LoVo (cell line): ENCODE results near the gene PPP6R2.
A peak's percentile ranks its signal among the peaks of the same experiment; 100 is the strongest.
"Not testable (repeated sequence)": the region's sequence is repeated elsewhere in the genome, so short reads cannot be mapped to it uniquely, and the experiment has no call there.

ENCODE experiments used
- DNase-seq: peaks from one replicate; pipeline ENCODE4 v3.0.0-alpha.2; 2016; ENCODE audit warnings: low spot score

The PPP6R2 gene

DNA sequence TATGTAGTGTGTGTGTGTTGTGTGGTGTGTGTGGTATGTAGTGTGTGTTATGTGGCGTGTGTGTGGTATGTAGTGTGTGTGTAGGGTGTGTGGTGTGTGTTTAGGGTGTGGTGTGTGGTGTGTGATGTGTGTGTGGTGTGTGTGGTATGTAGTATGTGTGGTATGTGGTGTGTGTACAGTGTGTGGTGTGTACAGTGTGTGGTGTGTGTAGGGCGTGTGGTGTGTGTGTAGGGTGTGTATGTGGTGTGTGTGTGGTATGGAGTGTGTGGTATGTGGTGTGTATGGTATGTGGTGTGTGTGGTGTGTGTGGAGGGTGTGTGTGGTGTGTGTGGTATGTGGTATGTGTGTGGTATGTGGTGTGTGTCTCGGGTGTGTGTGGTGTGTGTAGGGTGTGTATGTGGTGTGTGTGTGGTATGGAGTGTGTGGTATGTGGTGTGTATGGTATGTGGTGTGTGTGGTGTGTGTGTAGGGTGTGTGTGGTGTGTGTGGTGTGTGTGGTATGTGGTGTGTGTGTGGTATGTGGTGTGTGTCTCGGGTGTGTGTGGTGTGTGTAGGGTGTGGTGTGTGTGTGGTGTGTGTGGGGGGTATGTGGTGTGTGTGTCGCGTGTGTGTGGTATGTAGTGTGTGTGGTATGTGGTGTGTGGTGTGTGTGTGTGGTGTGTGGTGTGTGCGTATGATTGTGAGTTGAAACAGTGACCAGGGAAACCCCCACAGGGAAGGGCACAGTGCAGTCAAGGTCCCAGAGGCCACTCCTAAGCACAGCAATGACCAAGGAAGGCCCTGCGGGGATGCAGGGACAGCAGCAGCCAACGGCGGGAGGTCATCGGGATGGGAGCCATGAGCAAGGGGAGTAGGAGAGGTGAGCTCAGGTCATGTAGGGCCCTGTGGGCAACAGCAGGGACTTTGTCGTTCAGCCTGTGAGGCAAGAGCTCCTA lies 2.9 kb upstream of the PPP6R2 start:
- no peak for DNase-seq

DNA sequence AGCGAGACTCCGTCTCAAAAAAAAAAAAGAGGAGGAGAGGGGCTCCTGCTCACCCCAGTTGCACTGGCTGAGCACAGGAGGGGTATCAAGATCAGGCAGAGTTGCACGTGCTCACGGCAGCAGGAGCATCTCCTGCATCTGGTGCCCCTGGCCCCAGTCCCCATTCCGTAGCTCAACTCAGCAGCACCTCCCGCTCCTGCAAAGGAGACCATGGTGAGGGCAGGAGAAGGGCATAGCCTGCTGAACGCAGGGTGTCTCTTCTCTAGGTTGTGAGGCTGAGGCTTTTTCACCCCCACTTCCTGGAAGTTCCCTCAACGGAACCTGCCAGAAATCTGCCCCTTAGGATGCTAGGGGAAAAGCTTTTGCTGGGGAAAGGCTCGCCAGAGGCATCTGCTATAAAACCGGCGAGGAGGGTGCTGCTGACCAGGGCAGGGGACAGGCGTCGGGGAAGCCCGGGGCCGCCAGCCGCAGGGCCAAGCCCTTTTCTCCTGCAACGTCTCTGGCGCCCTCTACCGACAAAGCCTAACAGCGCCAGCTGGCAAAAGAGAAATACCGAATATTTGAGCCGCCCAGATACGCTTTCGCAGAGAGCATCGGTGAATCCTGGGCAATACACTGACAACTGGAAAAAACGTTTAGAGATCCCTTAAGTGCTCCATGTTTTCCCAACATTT lies 1.0 kb upstream of the PPP6R2 start:
- peak; percentile 89 for DNase-seq

DNA sequence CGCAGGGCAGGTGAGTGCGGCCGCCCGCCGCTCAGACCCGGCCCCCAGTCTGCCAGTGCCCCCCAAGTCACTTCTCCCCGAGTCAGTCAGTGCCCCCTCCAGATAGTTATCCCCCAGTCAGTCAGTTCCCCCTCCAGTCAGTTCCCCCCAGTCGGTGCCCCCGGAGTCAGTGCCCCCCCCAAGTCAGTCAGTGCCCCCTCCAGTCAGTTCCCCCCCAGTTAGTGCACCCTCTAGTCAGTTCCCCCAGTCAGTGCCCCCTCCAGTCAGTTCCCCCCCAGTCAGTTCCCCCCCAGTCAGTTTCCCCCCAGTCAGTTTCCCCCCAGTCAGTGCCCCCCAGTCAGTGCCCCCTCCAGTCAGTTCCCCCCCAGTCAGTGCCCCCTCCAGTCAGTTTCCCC lies 411 bp downstream of the PPP6R2 start:
- no peak for DNase-seq

DNA sequence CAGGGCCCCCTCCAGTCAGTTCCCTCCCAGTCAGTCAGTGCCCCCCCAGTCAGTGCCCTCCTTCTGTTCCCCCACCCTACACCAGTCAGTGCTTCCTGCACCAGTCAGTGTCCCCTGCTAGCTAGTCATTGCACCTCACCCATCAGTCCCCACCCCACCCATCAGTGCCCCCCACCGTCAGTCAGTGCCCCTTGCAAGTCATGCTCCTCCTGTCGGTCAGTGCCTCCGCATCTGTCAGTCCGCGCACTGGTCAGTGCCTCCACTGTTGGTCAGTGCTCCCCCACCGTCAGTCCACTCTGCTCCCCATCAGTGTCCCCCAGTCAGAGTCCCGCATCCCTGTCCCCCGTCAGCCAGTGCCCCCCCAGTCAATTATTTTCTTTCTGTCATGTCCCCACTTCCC lies 3.3 kb downstream of the PPP6R2 start:
- no peak for DNase-seq

DNA sequence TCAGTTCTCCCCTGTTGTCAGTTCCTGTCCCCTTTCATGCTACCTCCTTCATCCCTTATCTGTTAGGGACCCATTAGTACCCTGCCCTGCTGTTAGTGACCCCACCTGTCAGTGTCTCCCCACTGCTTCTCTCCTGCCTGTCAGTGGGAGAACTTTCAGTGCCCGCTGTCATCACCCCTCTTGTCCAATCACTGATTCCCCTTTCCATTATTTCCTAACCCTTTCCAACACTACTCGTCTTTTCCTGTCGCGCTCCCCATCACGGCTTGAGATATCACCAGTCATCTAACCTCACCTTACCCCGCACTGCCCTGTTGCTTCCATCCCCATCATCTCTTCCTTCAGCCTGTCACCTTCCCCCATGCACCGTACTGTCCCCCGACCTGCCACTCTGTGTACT lies 4.0 kb downstream of the PPP6R2 start:
- DNase-seq, result no peak

DNA sequence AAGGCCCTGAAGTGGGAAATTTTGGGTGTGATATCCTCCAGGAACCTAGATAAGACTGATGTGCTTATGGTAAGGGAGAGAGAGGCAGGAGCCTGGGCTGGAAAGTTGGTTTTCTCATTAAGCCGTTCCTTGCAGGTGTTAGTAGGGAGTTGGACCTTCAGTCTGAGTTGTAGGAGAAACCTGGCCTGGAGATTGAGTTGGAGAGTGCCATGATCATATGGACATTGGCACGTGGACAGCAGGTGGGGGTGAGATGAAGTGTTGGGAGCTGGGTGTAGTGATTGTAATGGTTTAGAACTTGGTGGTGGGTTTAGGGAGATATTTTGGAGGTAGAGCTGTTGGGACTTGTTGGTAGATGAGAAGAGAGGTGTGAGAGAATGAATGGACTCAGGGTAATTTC lies 4.9 kb downstream of the PPP6R2 start:
- DNase-seq, result no peak

DNA sequence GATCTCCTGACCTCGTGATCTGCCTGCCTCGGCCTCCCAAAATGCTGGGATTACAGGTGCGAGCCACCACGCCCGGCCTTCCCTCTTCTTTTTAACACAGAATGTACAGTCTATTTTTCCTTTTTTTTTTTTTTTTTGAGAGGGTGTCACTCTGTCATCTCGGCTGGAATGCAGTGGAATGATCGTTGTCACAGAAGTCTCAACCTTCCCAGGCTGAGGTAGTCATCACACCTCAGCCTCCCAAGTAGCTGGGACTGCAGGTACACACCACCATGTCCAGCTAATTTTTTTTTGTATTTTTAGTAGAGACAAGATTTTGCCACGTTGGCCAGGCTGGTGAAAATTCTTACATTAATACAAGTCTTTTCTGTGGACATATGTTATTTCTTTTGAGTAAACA lies 13.1 kb downstream of the PPP6R2 start:
- DNase-seq, result no peak

DNA sequence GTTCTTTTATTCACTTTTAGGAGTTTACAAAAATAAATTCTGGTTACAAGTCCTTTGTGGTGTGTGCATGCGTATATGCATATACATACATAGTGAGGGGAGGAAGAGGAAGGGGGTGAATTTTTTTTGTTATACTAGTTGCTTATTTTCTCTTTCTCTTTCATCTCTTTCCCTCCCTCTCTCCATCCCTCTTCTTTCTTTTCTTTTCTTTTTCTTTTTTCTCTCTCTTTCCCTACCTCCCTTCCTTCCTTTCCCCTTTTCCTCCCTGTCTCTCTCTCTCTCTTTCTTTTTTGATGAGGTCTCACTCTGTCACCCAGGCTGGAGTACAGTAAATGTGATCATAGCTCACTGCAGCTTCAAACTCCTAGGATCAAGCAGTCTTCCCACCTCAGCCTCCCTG lies 14.1 kb downstream of the PPP6R2 start:
- no peak for DNase-seq

DNA sequence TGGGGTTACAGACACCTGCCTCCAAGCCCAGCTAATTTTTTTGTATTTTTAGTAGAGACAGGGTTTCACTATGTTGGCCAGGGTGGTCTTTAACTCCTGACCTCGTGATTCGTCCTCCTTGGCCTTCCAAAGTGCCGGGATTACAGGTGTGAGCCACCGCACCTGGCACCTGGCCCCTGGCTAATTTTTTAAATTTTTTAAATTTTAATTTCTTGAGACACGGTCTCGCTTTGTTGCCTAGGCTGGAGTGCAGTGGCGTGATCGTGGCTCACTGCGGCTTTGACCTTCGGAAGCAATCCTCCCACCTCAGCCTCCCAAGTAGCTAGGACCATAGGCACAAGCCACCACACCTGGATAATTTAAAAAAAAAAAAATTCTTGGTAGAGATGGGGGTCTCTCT lies 14.6 kb downstream of the PPP6R2 start:
- no peak for DNase-seq

DNA sequence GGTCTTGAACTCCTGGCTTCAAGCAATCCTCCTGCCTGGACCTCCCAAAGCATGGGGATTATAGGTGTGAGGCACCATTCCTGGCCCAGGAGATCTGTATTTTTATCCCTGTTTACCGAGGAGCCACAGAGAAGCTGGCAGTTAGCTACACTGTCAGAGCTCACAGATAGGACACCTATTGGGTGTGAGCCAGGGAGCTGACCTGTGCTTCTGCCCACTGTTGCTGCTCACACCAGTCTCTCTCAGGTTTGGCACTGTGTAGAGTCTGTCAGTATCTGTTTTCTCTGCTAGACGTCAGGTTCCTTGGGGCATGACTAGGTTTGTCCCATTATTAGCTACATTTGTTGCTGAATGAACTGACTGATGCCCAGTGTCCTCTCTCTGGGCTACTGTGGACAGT lies 17.5 kb downstream of the PPP6R2 start:
- DNase-seq, result no peak

DNA sequence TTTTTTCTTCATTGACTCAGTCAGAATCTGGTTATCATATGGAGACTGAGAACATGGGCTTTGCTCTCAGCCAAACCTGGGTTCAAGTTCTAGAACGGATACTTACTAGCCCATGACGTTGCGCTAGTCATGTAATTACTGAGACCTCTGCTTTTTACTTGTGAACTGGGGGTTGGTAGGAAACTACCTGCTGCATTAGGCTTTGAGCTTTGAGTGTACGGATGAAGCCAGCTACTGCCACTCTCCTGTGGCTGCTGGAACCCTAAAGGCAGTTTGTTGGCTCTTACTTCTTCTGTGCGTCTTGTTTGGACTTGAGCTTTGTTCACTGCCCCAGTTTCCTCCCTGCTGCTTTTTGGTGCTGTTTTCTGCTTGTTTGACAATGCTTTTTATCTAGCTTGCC lies 18.1 kb downstream of the PPP6R2 start:
- DNase-seq, result no peak

DNA sequence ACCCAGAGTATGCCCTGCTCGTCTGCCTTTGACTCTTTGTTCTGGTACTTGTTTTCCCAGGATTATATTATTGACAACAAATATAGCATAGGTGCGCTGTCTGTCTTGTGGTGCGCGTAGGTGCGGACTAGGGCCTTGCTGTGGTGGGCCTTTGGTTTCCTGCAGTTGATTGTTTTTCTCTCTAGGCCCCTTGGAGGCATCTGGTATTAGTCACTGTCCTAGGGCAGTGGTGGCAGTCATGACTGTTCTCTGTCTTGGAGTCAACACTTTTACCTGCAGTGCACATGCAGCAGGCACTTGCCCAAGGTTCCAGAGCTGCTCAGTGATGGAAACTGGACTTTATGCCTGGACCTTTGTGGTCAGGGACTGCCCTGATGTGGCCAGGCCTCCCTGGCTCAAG lies 18.6 kb downstream of the PPP6R2 start:
- no peak for DNase-seq

DNA sequence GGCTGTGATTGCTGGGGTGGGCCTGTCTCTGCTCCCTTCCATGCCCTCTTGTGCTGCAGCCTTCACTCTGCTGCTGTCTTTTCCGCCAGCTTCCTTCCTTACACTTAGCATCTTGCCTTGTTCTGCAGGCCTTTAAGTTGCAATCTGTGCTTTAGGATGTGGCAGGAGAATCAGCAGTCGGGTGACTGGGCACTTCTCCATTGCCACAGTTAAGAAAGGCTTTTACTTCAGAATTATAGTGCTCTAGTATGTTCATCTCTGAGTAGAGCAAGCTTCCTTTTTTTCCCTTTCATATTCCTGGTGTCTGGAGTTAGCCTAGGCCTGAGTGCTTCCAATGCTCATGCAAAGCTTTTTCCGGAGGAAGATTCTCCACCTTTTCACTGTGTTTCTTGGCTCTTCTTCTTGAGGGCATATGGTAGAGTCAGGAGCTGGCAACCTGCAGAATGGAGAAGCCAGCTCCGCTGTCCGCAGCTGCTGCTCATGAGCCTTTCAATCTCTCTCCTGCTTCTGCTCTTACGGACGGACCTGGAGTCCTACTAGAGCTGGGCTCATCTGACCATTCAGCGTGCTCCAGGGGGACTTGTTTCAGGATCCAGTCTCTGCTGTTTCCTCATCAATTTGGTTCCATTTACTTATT lies 20.2 kb downstream of the PPP6R2 start:
- DNase-seq, result no peak

DNA sequence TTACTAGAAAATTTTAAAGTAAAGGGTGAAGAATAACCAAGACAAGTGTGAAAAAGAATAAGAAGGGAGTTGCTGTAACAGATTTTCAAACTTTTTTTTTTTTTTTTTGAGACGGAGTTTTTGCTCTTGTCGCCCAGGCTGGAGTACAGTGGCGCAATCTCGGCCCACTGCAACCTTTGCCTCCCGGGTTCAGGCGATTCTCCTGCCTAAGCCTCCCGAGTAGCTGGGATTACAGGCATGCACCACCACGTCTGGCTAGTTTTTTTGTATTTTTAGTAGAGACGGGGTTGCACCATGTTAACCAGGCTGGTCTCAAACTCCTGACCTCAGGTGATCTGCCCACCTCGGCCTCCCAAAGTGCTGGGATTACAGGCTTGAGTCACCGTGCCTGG lies 20.7 kb downstream of the PPP6R2 start:
- DNase-seq, result not testable (repeated sequence)

DNA sequence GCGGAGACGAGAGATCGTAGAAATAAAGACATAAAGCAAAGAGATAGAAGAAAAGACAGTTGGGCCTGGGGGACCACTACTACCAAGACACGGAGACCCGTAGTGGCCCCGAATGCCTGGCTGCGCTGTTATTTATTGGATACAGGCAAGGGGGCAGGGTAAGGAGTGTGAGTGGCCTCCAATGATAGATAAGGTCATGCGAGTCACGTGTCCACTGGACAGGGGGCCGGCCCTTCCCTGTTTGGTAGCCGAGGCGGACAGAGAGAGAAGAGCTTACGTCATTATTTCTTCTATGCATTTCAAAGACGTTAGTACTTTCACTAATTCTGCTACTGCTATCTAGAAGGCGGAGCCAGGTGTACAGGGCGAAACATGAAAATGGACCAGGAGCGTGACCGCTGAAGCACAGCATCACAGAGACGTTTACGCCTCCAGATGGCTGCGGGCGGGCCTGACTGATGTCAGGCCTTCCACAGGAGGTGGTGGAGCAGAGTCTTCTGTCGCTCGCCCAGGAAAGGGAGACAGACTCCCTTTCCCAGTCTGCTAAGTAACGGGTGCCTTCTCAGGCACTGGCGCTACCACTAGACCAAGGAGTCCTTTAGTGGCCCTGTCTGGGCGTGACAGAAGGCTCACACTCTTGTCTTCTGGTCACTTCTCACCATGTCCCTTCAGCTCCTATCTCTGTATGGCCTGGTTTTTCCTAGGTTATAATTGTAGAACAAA lies 24.8 kb downstream of the PPP6R2 start:
- no peak for DNase-seq

DNA sequence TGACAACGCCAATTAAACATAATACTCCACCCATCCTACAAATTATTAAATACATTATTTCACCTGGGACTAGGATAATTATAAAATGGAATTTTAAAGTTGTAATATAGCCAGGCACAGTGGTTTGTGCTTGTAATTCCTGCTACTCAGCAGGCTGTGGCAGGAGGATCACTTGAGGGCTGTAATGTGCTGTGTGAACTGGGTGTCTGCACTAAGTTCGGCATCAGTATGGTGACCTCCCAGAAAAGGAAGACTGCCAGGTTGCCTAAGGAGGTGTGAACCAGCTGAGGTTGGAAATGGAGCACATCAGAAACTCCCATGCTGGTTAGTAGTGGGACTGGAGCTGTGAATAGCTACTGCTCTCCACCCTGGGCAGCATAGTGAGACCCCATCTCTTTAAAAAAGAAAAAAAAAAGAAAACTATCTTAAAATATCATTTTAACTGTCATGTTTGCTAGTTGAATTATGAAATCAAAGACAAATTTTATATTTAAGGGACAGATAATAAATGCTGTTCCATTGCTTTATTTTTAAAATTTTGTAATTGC lies 28.0 kb downstream of the PPP6R2 start:
- no peak for DNase-seq

DNA sequence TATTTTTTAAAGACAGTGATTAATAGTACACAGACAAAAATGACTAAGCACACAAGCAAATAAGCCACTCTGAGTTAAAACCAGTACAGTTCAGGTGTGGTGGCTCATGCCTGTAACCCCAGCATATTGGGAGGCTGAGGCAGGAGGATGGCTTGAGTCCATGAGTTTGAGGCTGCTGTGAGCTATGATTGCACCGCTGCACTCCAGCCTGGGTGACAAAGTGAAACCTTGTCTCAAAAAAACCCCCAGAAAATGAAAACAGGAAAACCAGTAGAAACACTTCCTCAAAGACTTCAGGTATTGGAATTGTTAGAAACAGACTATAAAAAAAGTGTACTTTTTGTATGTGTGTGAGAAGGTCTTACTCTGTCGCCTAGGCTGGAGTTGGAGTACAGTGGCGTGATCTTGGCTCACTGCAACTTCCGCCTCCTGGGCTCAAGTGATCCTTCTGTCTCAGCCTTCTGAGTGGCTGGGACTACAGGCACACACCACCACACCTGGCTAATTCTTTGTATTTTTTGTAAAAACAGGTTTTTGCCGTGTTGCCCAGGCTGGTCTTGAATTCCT lies 33.0 kb downstream of the PPP6R2 start:
- DNase-seq, result no peak

DNA sequence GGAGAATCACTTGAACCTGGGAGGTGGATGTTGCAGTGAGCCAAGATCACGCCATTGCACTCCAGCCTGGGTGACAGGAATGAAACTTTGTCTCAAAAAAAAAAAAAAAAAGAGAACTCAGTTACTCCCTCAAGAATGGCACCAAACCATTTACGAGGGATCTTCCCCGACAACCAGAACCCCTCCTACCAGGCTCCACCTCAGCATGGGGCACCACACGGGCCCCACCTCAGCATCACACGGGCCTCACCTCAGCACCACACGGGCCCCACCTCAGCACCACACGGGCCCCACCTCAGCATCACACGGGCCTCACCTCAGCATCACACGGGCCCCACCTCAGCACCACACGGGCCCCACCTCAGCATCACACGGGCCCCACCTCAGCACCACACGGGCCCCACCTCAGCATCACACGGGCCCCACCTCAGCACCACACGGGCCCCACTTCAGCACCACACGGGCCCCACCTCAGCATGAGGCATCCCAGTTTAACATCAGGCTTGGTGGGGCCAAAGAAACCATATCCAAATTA lies 38.0 kb downstream of the PPP6R2 start:
- not testable (repeated sequence) for DNase-seq

DNA sequence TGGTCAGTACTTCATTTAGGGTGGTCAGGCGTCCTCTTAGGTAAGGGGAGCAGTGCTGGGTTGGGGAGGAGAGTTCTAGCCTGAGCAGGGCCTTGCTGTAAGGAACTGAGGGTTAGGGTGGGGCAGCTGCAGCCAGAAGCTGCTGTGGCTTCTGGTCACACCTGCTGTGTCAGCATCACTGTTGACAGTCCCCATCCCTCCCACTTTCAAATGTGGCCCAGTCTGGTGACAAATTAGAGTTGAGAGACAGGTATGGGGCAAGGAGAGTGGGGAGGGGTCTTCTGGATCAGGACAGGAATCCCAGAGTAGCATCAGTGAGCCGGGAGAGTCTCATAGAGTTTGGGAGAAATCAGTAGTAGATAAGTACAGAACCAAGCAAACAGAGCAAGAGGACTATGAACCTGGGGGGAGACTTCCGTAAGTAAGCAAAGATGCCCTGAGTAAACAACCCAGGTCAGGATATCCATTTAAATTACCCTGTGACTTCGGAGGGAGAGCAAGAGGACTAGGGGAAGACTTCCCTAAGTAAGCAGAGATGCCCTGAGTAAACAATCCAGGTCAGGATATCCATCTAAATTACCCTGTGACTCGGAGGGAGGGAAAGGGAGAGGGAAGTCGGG lies 53.7 kb downstream of the PPP6R2 start:
- no peak for DNase-seq

DNA sequence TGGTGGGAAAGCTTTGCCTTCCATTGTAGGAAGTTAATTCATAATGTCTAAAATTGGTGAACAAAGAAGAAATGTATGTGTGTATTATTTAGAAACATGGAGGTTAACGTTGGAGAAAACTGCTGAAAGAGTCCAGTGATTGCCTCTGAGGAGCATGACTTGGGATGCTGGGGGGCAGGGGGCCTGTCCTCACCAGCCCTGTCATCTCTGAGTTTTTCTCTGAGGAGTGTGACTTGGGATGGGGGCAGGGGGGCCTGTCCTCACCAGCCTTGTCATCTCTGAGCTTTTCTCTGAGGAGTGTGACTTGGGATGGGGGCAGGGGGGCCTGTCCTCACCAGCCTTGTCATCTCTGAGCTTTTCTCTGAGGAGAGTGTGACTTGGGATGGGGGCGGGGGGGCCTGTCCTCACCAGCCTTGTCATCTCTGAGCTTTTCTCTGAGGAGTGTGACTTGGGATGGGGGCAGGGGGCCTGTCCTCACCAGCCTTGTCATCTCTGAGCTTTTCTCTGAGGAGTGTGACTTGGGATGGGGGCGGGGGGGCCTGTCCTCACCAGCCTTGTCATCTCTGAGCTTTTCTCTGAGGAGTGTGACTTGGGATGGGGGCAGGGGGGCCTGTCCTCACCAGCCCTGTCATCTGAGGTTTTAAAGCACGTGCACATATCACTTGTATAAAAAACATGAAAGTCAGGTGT lies 54.4 kb downstream of the PPP6R2 start:
- not testable (repeated sequence) for DNase-seq
